ENCODE measurements around the gene FRZB.
"Not testable (repeated sequence)": the region's sequence is repeated elsewhere in the genome, so short reads cannot be mapped to it uniquely, and the experiment has no call there.

Gene FRZB

GRCh38 chr2:182890773-182891378 lies 24.4 kb upstream of the FRZB start:
- TF ChIP-seq, protein P1, sequence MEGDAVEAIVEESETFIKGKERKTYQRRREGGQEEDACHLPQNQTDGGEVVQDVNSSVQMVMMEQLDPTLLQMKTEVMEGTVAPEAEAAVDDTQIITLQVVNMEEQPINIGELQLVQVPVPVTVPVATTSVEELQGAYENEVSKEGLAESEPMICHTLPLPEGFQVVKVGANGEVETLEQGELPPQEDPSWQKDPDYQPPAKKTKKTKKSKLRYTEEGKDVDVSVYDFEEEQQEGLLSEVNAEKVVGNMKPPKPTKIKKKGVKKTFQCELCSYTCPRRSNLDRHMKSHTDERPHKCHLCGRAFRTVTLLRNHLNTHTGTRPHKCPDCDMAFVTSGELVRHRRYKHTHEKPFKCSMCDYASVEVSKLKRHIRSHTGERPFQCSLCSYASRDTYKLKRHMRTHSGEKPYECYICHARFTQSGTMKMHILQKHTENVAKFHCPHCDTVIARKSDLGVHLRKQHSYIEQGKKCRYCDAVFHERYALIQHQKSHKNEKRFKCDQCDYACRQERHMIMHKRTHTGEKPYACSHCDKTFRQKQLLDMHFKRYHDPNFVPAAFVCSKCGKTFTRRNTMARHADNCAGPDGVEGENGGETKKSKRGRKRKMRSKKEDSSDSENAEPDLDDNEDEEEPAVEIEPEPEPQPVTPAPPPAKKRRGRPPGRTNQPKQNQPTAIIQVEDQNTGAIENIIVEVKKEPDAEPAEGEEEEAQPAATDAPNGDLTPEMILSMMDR (IDR thresholded peaks at IDR 0.05; ENCODE audit: low read depth, low read length, missing control alignments), result no peak
- DNase-seq (ENCODE audit: low read depth), result no peak
- no peak overlapping the region for H3K4me3 ChIP-seq (ENCODE audit: low read depth, low read length)

DNA sequence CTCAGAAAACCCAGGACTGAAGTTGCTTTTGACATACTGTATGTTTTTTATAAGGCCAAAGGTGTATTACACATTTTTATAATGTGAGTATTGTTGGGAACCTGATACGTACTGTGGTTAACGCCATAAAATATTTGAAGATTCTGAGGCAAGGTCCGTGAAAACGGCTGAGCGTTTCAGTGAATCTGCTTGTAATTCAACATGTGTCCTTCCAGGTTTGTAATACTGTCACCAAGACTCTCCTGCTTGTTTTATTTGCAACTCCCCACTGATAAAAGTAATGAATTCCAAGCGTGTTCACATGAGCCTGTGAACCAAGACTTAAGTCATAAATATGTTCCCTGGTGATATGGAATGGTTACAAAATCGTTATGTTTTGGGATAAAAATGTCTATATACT lies 23.9 kb upstream of the FRZB start:
- TF ChIP-seq, protein P1 (IDR thresholded peaks at IDR 0.05; ENCODE audit: low read depth, low read length, missing control alignments), result no peak
- H3K4me3 ChIP-seq (ENCODE audit: low read depth, low read length), result no peak overlapping the region
- no peak for DNase-seq (ENCODE audit: low read depth)

DNA sequence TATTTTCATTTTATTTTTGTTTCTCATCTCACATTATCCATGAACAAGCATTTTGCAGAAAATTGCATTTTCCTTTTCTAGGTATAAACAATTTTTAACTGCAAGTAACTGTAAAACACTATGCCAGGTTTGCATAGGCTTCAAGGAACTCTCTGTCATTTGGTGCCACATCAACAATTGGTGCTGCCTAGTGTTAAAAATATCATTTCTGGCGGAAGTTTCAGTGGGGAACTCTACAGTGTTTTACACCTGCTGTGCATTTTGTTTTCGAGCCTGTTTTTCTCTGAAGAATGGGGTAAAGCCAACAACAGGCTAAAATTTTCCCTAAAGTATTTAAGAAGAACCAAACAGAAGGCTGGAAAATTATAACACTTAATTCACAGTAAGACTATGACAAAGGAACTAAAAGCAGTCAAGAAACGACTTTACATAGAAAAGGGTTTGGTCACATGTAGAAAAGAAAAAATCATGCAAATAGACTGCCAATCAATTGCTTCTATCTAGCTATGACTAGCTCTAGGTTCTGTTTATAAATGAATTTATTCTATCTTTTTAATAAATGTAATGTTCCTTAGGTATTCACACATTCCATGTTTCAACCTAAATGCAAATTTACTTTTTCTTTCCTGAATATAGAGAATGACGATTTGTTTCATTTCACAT lies 21.4 kb upstream of the FRZB start:
- H3K4me3 ChIP-seq (ENCODE audit: low read depth, low read length), result no peak overlapping the region
- TF ChIP-seq, protein P1 (IDR thresholded peaks at IDR 0.05; ENCODE audit: low read depth, low read length, missing control alignments), result no peak
- no peak for DNase-seq (ENCODE audit: low read depth)

DNA sequence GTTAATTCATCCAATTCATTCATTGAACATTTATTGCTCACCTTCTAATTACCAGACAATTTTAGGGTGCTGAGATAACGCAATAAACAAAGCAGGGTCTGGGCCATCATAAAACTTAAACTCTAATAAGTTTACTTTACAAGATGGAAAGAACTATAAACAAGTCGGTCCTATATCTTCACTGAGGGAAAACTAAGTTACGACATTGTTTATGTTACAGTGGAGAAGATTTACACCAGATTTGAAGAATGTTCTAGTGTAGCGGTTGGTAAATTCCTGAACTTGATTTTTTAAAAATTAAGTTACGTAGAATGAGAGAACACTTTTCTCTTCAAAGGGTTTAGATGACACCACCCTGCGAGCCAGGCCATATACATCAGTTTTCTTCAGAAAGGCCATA lies 20.7 kb upstream of the FRZB start:
- DNase-seq (ENCODE audit: low read depth), result no peak

DNA sequence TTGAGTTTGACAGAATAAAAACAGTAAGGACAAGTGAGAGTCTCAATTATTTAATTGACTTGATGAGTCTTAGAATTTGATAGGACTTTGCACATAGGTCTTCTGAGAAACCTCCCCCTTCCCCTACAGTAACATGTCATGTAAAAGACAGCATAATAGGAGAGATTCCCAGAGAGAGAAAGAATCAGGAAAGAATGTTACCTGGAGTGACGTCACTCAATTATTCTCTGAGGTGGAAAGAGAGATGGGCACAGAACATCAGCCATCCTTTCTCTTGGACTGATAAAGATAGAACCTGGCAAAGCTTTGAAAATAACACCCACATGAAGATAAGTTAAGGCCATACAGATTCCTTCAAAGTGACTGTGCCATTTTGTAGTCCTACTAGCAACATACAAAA lies 19.3 kb upstream of the FRZB start:
- H3K4me3 ChIP-seq (ENCODE audit: low read depth, low read length), result no peak overlapping the region
- TF ChIP-seq, protein P1 (IDR thresholded peaks at IDR 0.05; ENCODE audit: low read depth, low read length, missing control alignments), result no peak
- no peak for DNase-seq (ENCODE audit: low read depth)

More for the DNA sequence above, 20.7 kb upstream of the FRZB start:
- TF ChIP-seq, protein P1 (IDR thresholded peaks at IDR 0.05; ENCODE audit: low read depth, low read length, missing control alignments), result no peak
- H3K4me3 ChIP-seq (ENCODE audit: low read depth, low read length), result no peak overlapping the region

GRCh38 chr2:182883451-182883850 lies 17.0 kb upstream of the FRZB start:
- TF ChIP-seq, protein P1 (IDR thresholded peaks at IDR 0.05; ENCODE audit: low read depth, low read length, missing control alignments), result no peak
- DNase-seq (ENCODE audit: low read depth), result no peak
- H3K4me3 ChIP-seq (ENCODE audit: low read depth, low read length), result no peak overlapping the region

- H3K4me3 ChIP-seq (ENCODE audit: low read depth, low read length); DNase-seq (ENCODE audit: low read depth): not testable (repeated sequence)
Measured at GRCh38 chr2:182880100-182880499, 13.7 kb upstream of the FRZB start.

- DNase-seq (ENCODE audit: low read depth); H3K4me3 ChIP-seq (ENCODE audit: low read depth, low read length): not testable (repeated sequence)
Measured at GRCh38 chr2:182876653-182877052, 10.2 kb upstream of the FRZB start.
